Left lung (tissue), 10 donors: ENCODE measurements around the gene CHKB. TPM values are rescaled to one million over a fixed set of nuclear protein-coding genes. Genes with fewer than 3 reads are reported as not detected.

Experiments
- ATAC-seq: fragments of 200-7000 bp; cut with Tn5 transposase; one replicate; pipeline ENCODE4 v1.9.1; 2020; ENCODE audit warnings: moderate library complexity
- DNase-seq, 4 donors: peaks; one replicate each; pipeline ENCODE4 v3.0.0-alpha.2; 2013 to 2020
- H3K27ac ChIP-seq, 2 donors: fragments of 200-600 bp; sonication (generic) in 1 of 2; one replicate each; pipeline versions ENCODE4 v1.5.0 to v1.8.0; 2020 to 2021
- H3K27me3 ChIP-seq, 2 donors: fragments of 200-600 bp; sonication (generic) in 1 of 2; one replicate each; pipeline versions ENCODE4 v1.5.0 to v1.8.0; 2020 to 2021
- H3K36me3 ChIP-seq, 2 donors: fragments of 200-600 bp; sonication (generic) in 1 of 2; one replicate each; pipeline versions ENCODE4 v1.5.0 to v1.8.0; 2020 to 2021
- H3K4me1 ChIP-seq, 2 donors: fragments of 200-600 bp; one replicate each; pipeline ENCODE4 v1.8.0; 2021
- H3K4me3 ChIP-seq, 2 donors: fragments of 200-600 bp; sonication (generic) in 1 of 2; one replicate each; pipeline versions ENCODE4 v1.5.0 to v1.8.0; 2020 to 2021; ENCODE audit warnings: mild to moderate bottlenecking in 1 of 2
- H3K9me3 ChIP-seq, 2 donors: fragments of 200-600 bp; sonication (generic) in 1 of 2; one replicate each; pipeline versions ENCODE4 v1.5.0 to v1.8.0; 2020 to 2021
- intact Hi-C, 2 donors: fragments of 100-400 bp; cut with DNase I; formaldehyde crosslinking; loops; one replicate each; pipeline versions ENCODE4 v1.11.2 to v1.14.2; 2022
- polyA plus RNA-seq, 6 donors: library from polyadenylated mRNA; unstranded; fragments of 120-200 nt; gene quantifications; one replicate each; pipeline ENCODE4 v1.2.1, GENCODE V29; 2013; ENCODE audit not compliant: insufficient read length in 6 of 6
- total RNA-seq, 2 donors: library from RNA; stranded (reverse); fragmentation: NEBNext Ultra II Directional; extraction: Animal tissue kit (Norgen Biotek cat#: 25700); gene quantifications; one replicate each; pipeline ENCODE4 v1.2.1, GENCODE V29; 2021
- TF ChIP-seq, protein P1 (sequence below), 2 donors: fragments of 200-600 bp; sonication (generic) in 1 of 2; IDR thresholded peaks; one replicate each; pipeline versions ENCODE4 v1.5.0 to v1.8.0; 2021; ENCODE audit warnings: antibody characterized with exemption in 2 of 2
- donor health status: DM: no; HTN: yes; CAD: no.
- donor health status: DM: no; HTN: no; CAD: no.

Gene CHKB
- total and polyA plus RNA-seq, 8 donors = 67.4 to 94.0 (median 83.8) TPM

DNA sequence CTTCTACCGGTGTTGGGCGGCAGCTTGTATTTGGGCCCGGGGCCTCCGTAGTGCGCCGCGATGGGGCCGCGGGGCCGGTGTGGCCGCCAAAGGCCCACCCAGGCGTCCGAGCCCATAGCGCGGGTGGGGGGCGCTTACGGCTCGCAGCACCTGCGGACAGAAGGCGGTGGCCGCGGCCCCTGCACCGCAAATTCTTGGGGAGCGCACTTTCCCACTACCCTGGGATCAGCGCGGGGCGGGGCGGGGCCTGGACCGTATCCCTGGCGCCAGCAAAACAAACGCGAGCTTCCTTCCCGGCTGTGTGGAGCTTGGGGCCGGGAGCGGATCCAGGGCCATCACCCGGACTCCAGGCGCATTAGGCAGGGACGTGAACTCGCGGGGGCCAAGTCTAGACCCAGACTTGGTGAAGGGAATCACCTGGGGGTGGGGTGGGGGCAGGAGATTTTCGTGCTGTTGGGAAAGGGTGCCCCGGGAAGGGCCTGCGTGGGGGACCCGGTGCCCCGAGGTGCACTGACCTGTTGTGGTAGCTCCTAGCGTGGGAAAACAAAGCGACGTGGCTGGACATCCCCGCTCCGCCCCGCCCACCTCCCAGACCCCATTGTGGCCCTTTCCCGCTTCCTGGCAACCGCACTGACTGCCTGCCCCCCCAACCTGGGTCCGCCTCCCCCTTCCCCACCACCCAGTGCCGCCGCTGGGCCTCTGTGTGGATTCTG is 50.5 kb downstream of the CHKB start:
- H3K4me1 ChIP-seq = peaks cover under 1 to 75% of the 10 kb centered on the region in 2 donors
- intact Hi-C loops = no loop called here
- ATAC-seq (peak; percentile 43), DNase-seq (peak; percentile 68 to 95 (median 85))
- peak overlapping the region; percentile 71 to 85 for H3K4me3 ChIP-seq
- no peaks in the 10 kb centered on the region for H3K27me3 ChIP-seq
- TF ChIP-seq, protein P1, sequence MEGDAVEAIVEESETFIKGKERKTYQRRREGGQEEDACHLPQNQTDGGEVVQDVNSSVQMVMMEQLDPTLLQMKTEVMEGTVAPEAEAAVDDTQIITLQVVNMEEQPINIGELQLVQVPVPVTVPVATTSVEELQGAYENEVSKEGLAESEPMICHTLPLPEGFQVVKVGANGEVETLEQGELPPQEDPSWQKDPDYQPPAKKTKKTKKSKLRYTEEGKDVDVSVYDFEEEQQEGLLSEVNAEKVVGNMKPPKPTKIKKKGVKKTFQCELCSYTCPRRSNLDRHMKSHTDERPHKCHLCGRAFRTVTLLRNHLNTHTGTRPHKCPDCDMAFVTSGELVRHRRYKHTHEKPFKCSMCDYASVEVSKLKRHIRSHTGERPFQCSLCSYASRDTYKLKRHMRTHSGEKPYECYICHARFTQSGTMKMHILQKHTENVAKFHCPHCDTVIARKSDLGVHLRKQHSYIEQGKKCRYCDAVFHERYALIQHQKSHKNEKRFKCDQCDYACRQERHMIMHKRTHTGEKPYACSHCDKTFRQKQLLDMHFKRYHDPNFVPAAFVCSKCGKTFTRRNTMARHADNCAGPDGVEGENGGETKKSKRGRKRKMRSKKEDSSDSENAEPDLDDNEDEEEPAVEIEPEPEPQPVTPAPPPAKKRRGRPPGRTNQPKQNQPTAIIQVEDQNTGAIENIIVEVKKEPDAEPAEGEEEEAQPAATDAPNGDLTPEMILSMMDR (IDR thresholded peaks at IDR 0.05) = no peak
- peak overlapping the region; percentile 99 for H3K27ac ChIP-seq
- H3K36me3 ChIP-seq = peaks cover 0 to 20% of the 10 kb centered on the region in 2 donors
- H3K9me3 ChIP-seq = no peaks in the 10 kb centered on the region

- H3K27ac ChIP-seq = peak overlapping the region; percentile 99
- H3K36me3 ChIP-seq = peaks cover 0 to 20% of the 10 kb centered on the region in 2 donors
- intact Hi-C loops = no loop called here
- no peaks in the 10 kb centered on the region for H3K9me3 ChIP-seq
- TF ChIP-seq, protein P1 (IDR thresholded peaks at IDR 0.05) = no peak
- H3K4me1 ChIP-seq = peaks cover 6 to 75% of the 10 kb centered on the region in 2 donors
- peak overlapping the region; percentile 71 to 85 for H3K4me3 ChIP-seq
- H3K27me3 ChIP-seq = no peaks in the 10 kb centered on the region
- peak in 2 of 4 donors; percentile 78 to 94 for DNase-seq
- ATAC-seq = peak; percentile 29
These were observed 51.1 kb downstream of the CHKB start for GRCh38 chr22:50531546-50531961.

GRCh38 chr22:50530877-50531545 is 51.6 kb downstream of the CHKB start:
- Histone ChIP-seq H3K36me3 (peaks cover 0 to 20% of the 10 kb centered on the region in 2 donors), H3K27me3 (no peaks in the 10 kb centered on the region), H3K4me3 (peak overlapping the region; percentile 71 to 85), H3K9me3 (no peaks in the 10 kb centered on the region), H3K4me1 (peaks cover 6 to 71% of the 10 kb centered on the region in 2 donors), H3K27ac (peak overlapping the region; percentile 99)
- TF ChIP-seq, protein P1 (IDR thresholded peaks at IDR 0.05) = no peak
- ATAC-seq (peak; percentile 57), DNase-seq (peak; percentile 54 to 99 (median 91))
- intact Hi-C loops = no loop called here

DNA sequence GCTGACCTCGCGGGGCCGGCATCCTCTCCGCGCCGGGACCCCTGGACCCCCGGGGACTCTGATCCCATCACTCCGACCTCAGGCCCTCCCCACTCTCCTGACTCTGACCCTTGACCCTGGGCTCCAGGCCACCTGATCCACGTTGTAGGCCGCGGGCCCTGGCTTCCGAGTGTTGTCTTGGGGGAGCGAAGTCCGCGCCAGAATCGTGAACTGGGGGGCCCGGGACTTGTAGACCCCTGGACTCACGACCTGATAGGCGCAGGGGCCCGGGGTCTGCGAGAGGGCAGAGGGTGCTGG is 52.1 kb downstream of the CHKB start:
- DNase-seq (no peak), ATAC-seq (peak; percentile 0)
- Histone ChIP-seq H3K9me3 (no peaks in the 10 kb centered on the region), H3K4me1 (peaks cover 6 to 66% of the 10 kb centered on the region in 2 donors), H3K4me3 (peak overlapping the region; percentile 71 to 85), H3K27ac (peak overlapping the region; percentile 99), H3K36me3 (peaks cover 0 to 20% of the 10 kb centered on the region in 2 donors), H3K27me3 (no peaks in the 10 kb centered on the region)
- TF ChIP-seq, protein P1 (IDR thresholded peaks at IDR 0.05) = no peak
- intact Hi-C loops = no loop called here

DNA sequence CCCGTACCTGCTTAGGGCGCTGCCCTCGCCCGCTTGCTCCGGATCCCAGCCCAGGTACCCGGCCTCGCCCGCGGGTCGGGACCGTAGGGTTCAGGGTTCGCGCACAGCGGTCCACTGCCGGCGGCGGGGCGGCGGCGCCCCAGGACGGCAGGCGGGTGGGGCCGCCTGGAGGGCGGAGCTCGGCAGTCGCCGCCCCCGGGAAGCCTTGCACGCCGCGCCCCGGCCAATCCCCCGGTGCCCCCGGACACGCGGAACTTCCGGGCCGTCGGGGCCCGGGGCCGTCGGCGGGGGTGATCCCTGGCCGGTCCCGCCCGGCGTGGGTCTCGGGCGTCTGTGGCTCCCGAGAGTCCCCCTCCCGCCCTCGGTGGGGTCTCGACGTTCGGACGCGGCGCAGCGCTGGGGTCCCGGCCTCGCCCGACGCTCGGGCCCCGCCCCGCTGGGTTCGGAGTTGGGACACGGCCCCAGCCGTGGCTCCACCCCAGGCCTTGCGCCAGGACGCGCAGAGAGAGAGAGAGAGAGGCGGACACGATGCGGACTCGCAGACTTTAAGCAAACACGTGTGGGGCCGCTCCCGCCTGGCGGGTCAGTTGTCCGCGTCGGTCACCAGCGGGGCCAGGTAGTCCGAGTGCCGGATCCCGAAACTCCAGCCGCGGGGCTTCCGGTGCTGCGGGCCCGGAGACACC is 52.6 kb downstream of the CHKB start, which contains the start of gene TYMP:
TYMP (minus strand) TSS at position 116 of the 683 bp plus-strand sequence. CDS start 303 bp downstream, outside the sequence.
- H3K36me3 ChIP-seq = peaks cover 0 to 20% of the 10 kb centered on the region in 2 donors
- peaks cover 6 to 63% of the 10 kb centered on the region in 2 donors for H3K4me1 ChIP-seq
- H3K27ac ChIP-seq = peak within 1 kb of the TSS; percentile 99
- no peaks in the 10 kb centered on the region for H3K27me3 ChIP-seq
- intact Hi-C loops = no loop called here
- TF ChIP-seq, protein P1 (IDR thresholded peaks at IDR 0.05) = no peak
- DNase-seq = peak; percentile 39 to 97 (median 84)
- no peaks in the 10 kb centered on the region for H3K9me3 ChIP-seq
- peak; percentile 42 for ATAC-seq
- peak within 1 kb of the TSS; percentile 71 to 85 for H3K4me3 ChIP-seq
